GM21528 (cell line): ENCODE measurements around the gene ZSCAN18.
"Not testable (repeated sequence)": the region's sequence is repeated elsewhere in the genome, so short reads cannot be mapped to it uniquely, and the experiment has no call there.

ENCODE experiments used
- ATAC-seq: cut with Tn5 transposase; IDR thresholded peaks from one replicate; pipeline ENCODE4 v1.9.1; 2021; ENCODE audit warnings: mild to moderate bottlenecking, moderate library complexity; ENCODE audit not compliant: unreplicated experiment, low FRiP score

ZSCAN18 gene, protein sequence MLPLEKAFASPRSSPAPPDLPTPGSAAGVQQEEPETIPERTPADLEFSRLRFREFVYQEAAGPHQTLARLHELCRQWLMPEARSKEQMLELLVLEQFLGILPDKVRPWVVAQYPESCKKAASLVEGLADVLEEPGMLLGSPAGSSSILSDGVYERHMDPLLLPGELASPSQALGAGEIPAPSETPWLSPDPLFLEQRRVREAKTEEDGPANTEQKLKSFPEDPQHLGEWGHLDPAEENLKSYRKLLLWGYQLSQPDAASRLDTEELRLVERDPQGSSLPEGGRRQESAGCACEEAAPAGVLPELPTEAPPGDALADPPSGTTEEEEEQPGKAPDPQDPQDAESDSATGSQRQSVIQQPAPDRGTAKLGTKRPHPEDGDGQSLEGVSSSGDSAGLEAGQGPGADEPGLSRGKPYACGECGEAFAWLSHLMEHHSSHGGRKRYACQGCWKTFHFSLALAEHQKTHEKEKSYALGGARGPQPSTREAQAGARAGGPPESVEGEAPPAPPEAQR

DNA sequence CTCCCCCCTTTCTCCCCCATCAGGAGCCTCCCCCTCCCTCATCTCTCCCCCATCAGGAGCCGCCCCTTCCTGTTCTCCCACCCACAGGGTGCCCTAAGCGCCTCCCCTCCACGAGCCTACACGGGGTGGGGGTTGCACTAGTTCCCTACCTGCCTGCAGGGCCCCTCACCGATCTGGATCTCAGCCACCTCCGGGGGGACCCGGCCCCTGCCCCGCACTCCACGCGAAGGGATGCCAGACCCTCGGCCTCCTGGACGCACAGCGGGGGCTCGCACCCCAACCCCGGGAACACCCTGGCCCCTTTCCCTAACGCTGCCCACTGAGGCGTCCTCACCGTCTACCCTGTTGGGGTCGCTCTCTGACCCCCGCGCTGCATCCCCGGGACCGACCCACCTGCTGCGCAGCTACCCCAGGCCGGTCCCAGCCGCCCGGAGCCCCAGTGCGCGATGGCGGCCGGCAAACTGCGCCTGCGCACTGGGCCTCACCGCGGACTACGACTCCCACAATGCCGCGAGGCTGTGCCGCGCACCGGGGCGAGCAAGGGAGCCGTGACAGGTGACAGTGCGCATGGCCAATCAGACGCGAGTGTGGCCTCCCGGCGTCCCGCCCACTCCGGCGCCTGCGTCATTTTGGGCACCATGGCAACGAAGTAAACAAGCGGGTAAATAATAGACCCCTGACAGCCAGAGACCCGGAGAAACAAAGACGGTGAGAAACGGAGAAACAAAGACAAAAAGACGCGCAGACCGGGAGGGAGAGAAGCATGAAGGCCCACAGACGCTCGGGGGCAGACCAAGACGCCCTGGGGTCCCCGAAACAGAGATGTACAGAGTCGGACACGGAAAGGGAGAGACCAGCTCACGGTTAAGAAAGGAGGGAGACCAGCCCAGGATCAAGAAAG, at the start of gene ZSCAN18:
TSS of gene ZSCAN18 (minus strand) at position 451 of the 901 bp plus-strand sequence. CDS start 7,964 bp downstream, outside the sequence.
- peak; percentile 58 for ATAC-seq

DNA sequence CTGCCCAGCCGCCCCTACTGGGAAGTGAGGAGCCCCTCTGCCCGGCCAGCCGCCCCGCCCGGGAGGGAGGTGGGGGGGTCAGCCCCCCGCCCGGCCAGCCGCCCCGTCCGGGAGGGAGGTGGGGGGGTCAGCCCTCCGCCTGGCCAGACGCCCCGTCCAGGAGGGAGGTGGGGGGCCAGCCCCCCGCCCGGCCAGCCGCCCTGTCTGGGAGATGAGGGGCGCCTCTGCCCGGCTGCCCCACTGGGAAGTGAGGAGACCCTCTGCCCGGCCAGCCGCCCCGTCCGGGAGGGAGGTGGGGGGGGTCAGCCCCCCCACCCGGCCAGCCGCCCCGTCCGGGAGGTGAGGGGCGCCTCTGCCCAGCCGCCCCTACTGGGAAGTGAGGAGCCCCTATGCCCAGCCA, 49.4 kb upstream of the ZSCAN18 start:
- not testable (repeated sequence) for ATAC-seq

DNA sequence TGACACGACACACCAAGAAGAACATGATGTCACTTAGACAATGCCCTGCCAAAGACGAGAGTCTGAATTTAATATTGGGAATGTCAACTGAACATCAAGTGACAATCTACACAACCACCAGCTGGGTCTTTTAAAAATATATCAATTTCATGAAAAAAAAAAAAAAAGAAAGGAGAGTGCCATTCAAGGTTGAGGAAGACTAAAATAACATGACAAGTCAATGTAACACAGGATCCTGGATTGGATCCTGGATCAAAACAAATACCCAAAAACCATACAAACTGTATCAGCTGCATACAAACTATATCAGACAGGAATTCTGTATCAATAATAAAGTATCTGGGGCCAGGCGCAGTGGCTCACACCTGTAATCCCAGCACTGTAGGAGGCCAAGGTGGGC, 47.8 kb upstream of the ZSCAN18 start:
- no peak for ATAC-seq

DNA sequence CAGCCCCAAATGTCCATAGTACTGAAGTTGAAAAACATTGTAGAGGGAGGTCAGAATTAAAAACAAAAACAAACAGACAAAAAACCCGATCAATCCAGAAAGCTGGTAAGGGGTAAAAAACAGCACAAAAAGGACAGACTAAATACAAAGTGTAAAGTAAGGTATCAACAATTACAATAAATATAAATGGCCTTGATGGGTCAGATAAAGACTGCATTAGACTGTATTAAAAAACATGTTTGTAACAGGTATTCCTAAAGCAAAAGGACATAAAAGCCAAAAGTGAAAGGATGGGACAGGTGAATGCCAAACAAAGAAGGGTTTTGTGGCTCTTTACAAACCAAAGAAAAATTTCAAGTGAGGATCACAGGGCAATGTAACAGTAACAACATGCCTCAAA, 36.2 kb upstream of the ZSCAN18 start:
- no peak for ATAC-seq

DNA sequence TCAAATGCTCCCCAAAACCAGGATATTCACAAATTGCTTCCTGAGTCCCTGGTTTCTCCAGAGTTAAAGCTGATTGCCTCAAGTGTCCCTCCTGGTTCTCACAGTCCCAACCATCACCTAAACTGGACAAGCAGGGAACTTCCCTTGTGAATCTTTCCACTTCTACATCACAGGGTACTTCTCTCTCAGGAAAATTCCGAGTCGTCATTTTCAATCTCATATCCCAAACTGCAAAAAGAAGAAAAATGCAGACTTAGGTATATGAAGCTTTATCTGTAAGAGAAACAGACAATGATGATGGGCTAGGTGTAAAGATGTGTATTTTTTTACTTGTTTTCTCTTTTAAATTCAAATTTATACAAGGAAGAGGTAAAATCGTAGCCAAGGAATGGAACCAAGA, 31.3 kb upstream of the ZSCAN18 start:
- no peak for ATAC-seq

DNA sequence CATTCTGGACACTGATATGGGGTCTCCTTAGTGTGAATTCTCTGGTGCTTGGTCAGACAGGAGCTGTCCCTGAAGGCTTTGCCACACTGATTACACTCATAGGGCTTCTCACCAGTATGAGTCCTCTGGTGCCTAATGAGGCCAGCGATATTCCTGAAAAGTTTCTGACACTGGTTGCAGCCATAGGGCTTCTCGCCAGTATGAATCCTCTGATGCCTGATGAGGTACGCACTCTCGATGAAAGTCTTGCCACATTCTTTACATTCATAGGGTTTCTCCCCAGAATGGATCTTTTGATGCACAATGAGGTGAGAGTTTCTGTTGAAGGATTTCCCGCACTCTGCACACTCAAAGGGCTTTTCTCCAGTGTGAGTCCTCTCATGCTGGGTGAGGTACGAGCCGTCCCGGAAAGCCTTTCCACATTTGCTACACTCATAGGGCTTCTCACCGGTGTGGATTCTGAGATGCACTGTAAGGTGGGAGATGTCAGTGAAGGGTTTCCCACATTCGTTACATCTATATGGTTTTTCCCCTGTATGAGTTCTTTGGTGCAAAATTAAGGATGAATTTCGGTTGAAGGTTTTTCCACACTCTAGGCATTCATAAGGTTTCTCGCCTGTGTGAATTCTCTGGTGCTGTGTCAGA, 30.1 kb upstream of the ZSCAN18 start:
- no peak for ATAC-seq

DNA sequence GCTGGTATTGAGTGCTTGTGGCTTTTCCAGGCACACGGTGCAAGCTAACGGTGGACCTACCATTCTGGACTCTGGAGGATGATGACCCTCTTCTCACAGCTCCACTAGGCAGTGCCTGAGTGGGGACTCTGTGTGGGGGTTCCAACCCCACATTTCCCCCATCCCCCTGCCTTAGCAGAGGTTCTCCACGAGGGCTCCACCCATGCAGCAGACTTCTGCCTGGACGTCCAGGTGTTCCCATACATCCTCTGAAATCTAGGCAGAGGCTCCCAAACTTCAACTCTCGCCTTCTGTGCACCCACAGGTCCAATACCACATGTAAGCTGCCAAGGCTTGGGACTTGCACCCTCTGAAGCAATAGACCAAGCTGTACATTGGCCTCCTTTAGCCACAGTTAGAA, 25.3 kb upstream of the ZSCAN18 start:
- ATAC-seq: no peak

DNA sequence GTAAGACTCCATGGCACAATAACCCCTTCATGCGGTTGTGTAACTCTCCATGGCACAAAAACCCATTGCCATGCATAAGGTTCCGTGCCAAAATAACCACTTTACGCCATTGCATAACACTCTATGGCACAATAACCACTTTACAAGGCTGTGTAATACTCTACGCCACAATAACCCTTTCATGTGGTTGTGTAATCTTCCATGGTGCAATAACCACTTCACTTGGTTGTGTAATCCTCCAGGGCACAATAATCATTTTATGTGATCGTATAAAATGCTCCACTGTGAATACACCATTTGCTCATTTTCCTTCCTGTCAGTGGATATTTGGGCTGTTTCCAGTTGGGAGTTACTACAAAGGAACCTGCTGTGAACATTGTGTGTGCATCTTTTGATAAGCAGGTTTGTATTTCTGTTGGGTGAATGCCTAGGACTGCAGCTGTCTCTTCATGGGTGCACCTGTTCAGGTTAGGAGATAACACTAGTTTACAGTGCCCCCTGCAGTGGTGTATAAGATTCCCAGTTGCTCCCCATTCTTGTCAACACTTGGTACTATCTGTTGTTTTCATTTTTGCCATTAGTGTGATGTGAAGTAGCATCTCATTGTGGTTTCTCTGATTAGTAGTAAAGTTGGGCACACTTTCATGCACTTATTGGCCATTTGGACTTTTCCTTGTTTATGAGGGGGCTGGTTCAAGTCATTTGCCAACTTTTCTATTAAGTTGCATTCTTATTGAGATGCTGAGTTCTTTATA, 21.1 kb upstream of the ZSCAN18 start:
- no peak for ATAC-seq

DNA sequence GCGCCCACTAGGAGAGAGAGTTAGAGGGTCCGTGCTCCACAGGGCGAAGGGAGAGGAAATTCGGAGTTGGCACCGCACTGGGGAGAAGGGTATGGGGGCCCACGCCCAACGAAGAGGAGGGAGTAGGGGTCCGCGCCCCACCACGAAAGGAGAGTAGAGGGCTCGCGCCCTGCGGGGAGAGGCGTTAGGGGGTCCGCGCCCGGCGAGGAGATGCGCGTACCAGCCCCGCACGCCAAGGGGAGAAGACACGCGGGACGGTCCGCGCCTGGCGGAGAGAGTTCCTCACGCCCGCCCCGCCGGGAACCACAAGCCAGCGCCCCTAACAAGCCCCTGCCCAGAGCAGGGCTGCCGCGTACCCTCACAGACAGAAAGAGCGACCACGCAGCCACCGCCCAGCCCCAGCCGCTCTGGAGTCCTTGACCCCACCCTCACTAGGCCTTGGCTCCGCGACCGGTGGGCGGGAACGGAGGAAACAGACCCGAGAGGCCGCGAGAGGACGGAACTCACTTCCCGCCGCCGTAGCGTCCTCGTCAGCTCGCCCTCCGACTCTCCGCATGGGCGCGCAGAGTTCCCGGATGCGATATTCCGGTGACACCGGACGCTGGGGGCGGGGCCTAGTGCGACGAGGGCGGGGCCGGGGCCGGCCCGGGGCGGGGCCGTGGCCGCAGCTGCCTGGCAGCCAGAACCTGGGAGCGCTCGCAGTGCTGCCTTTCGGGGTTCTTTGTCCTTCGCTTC, 20.0 kb upstream of the ZSCAN18 start:
- no peak for ATAC-seq

DNA sequence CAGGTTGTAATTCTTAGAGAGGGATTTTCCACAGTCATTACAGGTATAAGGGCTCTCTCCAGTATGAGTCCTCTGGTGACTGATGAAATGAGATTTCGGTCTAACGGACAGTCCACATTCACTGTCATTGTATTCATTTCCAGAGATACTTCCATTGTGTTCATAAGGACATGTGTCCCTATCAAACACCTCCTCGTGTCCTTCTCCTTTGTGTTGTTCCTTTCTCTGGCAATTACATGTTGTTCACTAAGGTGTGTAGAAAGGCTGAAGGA, 10.5 kb upstream of the ZSCAN18 start:
- ATAC-seq: no peak

DNA sequence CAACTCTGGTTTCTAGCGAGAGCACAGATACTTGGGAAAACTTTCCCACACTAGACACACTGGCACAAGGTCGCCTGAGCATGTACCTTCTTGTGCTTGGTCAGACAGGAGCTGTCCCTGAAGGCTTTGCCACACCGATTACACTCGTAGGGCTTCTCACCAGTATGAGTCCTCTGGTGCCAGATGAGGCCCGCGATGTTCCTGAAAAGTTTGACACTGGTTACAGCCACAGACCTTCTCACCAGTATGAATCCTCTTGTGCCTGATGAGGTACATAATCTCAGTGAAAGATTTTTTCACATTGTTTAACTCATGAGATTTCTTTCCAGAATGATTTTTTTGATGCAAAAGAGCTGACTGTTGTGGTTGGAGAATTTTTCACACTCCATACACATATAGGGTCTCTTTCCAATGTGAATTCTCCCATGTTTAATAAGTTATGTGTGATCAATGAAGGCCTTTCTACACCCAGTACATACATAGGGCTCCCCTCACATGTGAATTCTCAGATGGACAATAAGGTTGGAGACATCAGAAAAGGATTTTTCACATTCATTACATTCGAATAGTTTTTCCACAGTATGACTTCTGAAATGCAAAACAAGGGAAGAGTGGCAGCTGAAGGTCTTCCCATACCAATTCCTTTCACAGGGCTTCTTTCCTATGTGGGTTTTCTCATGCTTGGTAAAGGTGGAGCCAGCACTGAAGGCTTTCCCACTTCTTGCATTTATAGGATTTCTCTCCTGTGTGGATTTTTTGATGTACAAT, 9.9 kb upstream of the ZSCAN18 start:
- ATAC-seq: no peak

DNA sequence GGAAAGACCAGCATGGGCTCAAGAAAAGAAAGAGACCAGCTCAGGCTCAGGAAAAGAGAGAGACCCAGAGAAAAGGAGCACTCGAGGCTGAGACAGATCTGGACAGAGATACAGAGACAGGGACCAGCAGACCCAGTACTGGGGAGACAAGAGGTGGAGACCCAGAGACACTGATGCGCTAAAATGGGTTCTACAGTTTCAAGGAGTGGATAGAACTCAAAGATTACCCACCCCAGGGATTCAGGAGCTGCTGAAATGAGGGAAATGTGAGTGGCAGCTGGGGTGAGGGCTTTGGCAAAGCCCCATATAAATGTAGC, 609 bp upstream of the ZSCAN18 start:
- ATAC-seq: no peak

DNA sequence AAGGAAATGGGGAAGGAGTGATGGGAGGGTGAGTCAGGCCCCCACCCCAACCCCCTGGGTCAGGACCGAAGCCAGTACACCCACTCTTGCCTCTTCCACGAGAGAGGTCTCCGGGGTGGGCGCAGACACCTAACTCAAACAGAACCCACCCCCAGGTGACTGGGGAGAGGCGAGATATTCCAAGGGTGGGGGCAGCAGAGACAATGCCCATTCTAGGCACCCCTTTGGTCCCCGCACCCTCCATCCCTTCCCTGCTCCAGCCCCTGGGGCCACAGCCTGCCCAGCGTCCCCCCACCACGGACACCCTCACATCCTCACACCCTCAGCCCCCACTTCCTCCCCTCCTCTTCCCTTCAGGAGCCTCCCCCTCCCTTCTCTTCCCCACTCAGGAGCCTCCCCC, 682 bp downstream of the ZSCAN18 start:
- ATAC-seq: no peak

DNA sequence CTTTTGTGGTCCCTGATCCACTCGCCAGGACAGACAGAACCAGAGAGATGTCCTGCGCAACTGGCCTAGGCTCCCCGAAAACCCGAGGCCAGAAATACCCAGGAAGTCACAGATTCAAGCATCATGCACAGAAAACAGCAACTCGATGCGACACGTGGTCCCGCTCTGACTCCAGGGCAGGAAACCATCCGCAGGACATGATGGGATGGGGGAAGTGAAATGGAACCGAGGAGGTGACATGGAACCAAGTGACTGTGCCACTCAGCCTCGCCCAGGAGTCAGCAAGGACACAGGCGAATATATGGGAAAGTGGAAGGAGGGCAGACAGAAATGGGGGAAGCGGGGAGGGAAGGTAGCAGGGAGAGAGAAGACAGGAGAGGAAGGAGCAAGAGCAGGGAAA, 1.1 kb downstream of the ZSCAN18 start:
- ATAC-seq: no peak

DNA sequence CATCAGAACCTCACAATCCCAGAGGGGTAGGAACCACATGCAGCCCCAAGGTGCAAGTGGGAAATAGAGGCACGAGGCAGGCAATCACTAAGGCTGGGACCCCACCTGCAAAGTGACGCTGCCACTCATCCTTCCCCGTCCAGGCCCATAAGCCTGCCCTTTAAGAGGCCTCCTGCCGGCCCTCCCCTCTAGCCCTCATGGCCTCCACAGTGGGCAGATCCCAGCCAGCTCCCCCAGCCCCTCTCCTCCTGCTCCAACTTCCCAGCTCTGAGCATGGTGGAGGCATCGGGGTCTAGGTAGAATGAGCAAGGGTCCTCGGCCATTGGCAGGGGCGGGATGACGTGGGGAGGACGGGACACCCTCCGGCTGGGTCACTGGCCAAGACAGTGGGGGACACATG, 2.7 kb downstream of the ZSCAN18 start:
- no peak for ATAC-seq

DNA sequence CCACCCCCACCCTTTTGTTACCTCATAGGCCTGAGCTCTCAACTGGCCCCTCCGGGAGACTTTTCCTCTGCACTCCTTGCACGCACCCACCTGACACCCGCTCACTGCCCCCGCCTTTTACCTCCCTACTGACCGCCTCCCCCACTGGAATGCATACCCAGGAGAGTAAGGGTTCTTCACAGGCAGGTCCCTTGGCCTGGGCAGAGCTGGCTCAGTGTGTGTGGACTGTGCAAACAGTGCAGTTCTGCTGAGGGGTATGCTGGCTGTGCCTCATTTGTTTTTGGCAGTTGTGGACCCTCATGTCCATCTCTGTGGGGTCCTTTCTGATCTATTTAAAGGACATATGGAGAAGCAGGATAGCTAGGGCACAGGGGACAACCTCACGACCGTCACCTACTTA, 5.0 kb downstream of the ZSCAN18 start:
- ATAC-seq: no peak

DNA sequence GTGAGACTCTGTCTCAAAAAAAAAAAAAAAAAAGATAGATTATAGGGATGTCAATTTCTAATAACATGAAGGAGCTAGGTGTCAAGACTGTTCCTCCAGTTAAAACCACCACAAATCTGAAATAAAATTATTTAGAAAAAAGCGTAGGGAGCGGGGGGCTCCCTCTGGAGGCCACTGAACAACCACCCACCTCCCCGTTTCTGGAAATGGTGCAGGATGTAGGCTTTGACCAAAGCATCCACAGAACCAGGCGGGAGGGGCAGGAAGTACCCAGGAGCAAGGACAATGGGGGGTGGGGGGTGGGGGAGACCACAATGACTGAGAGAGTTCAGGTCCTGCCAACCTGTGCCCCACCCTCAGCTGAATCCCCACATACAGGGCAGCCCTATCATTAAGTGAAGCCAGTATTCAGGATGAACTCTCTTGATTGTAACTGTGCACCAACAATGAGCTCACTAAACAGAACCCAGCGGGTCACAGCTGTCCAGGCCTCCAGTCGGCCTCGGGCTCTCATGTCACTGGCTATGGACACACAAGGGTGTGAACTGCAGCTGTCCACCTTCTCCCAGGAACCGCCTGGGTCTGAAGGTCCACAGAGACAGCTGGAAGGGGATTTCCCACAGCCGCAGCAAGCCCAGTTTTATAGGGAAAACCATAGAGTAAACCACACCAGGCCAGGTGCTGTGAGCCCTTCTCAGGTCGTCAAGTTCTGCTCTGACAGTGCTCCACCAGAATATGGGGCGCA, 6.6 kb downstream of the ZSCAN18 start:
- ATAC-seq: no peak

DNA sequence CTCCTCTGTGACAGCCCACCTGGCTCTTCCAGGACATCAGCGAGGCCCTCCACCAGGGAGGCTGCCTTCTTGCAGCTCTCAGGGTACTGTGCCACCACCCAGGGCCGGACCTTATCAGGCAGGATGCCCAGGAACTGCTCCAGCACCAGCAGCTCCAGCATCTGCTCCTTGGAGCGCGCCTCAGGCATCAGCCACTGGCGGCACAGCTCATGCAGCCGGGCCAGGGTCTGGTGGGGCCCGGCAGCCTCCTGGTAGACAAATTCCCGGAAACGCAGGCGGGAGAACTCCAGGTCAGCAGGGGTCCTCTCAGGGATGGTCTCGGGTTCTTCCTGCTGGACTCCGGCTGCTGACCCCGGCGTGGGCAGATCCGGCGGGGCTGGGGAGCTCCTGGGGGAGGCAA, 8.2 kb downstream of the ZSCAN18 start:
- ATAC-seq: no peak
